Fibroblast of the aortic adventitia (primary cell): ENCODE measurements around the gene APOA1. TPM values are rescaled to one million over a fixed set of nuclear protein-coding genes. Genes with fewer than 3 reads are reported as not detected.
A peak's percentile ranks its signal among the peaks of the same experiment; 100 is the strongest.

Experiments used
- DNase-seq: peaks from one replicate; pipeline ENCODE4 v3.0.0-alpha.2; 2010; ENCODE audit warnings: low read depth
- H3K4me3 ChIP-seq: 2 replicates; pipeline ENCODE4 v1.5.1; 2011; ENCODE audit warnings: low read depth, mild to moderate bottlenecking, control low read depth, low read length, moderate library complexity
- CTCF ChIP-seq: IDR thresholded peaks from 2 replicates; pipeline ENCODE4 v1.5.1; 2011; ENCODE audit warnings: mild to moderate bottlenecking, low read length, control low read depth, inconsistent platforms; ENCODE audit not compliant: insufficient read depth
- total RNA-seq: library from RNA; depleted of rRNA; stranded (reverse); fragments of >200 nt; gene quantifications from 2 replicates; pipeline ENCODE4 v1.2.3, GENCODE V29; 2012; ENCODE audit warnings: low replicate concordance

The APOA1 gene
- total RNA-seq, 1 donor = 0.72 TPM

- DNase-seq = peak; percentile 75
- TF ChIP-seq CTCF = no peak
- no peak overlapping the region for H3K4me3 ChIP-seq
Measured at GRCh38 chr11:116852261-116853031, 15.0 kb upstream of the APOA1 start.

- no peak for DNase-seq
- no peak overlapping the region for H3K4me3 ChIP-seq
- TF ChIP-seq CTCF = no peak
Measured at GRCh38 chr11:116851626-116852025, 14.2 kb upstream of the APOA1 start.

- no peak overlapping the region for H3K4me3 ChIP-seq
- no peak for DNase-seq
- no peak for TF ChIP-seq CTCF
Measured at GRCh38 chr11:116849486-116849885, 12.1 kb upstream of the APOA1 start.

- no peak for TF ChIP-seq CTCF
- no peak for DNase-seq
- H3K4me3 ChIP-seq = no peak overlapping the region
Measured at GRCh38 chr11:116849060-116849459, 11.6 kb upstream of the APOA1 start.

- DNase-seq = no peak
- no peak overlapping the region for H3K4me3 ChIP-seq
- no peak for TF ChIP-seq CTCF
Measured at GRCh38 chr11:116847612-116848011, 10.2 kb upstream of the APOA1 start.

- no peak overlapping the region for H3K4me3 ChIP-seq
- DNase-seq = no peak
- TF ChIP-seq CTCF = no peak
Measured at GRCh38 chr11:116844722-116845121, 7.3 kb upstream of the APOA1 start.

GRCh38 chr11:116843661-116844060, 6.2 kb upstream of the APOA1 start:
- no peak for DNase-seq
- H3K4me3 ChIP-seq = no peak overlapping the region
- no peak for TF ChIP-seq CTCF
